NCI-H1105 (cell line): Measurements from ENCODE around the gene CPEB3.
"Not testable (repeated sequence)": the region's sequence is repeated elsewhere in the genome, so short reads cannot be mapped to it uniquely, and the experiment has no call there.

Source experiments
- DNase-seq: peaks from one replicate; lab custom pipeline; 2025; lab: John Stamatoyannopoulos, UW

CPEB3 gene

GRCh38 chr10:92267343-92267742, 23.5 kb downstream of the CPEB3 start:
- no peak for DNase-seq

- no peak for DNase-seq
These were observed 25.1 kb downstream of the CPEB3 start for GRCh38 chr10:92265687-92266258.

DNA sequence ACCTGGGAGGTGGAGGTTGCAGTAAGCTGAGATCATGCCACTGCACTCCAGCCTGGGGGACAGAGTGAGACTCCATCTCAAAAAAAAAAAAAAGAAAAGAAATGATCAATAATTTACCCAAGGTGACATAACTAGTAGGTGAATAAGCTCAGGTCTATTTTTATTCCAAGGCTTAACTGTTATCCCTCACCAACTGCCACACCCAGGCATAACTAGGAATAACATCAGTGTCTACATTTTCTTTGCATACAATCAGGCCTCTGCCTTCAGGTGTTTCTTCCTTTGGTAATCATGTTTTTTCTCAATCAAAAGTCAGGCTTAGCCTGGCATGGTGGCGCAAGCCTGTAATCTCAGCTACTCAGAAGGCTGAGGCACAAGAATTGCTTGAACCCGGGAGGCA, 26.6 kb downstream of the CPEB3 start:
- no peak for DNase-seq

DNA sequence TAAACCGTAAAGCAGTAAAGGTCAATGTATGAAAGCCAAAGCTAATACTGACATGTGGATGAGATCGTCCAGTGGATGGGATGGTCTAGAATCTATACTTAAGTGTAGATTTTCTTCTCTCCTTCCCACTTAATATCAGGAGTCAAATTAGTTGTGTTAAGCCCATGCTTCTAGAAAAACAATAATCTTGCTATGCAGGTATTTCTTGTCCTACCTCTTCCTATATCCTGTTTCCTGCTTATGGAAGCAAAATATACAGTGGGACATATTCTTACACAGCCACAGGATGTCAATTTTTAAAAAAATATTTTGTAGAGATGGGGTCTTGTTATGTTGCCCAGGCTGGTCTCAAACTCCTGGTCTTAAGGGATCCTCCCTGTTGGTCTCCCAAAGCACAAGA, 27.5 kb downstream of the CPEB3 start:
- no peak for DNase-seq

DNA sequence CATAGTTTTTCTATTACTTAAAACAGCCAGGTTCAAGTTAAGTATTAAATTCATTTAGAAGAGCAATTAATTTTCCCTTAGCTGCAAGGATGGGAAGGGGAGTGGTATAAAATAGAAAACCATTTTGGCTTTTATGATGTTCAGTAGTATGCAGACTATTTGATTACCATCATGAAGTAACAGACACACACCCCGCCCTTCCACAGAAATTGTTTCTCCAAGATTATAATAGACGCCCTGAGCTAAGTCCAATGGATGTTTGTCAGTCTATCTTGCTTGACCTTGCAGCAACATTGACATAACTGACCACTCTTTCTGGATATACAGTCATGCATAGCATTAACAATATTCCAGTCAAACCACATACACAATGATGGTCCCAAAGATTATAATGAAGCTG, 42.3 kb downstream of the CPEB3 start:
- no peak for DNase-seq

DNA sequence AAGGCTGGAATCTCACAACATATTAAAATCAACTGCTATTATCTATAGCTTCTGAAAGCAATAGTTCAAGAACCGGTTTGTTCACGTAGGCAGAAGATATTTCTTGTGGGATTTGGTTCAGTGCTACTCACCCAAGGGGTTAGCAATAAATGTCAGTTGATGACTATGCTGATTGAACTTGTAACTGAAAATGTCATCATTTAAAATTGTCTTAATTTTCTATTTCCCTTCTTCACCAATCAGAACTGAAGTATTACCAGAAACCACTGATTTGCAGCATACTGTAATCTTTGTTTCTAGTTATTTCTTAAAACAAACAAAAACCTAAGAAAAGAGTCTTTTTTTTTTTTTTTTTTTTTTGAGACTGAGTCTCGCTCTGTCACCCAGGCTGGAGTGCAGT, 46.1 kb downstream of the CPEB3 start:
- DNase-seq = no peak

DNA sequence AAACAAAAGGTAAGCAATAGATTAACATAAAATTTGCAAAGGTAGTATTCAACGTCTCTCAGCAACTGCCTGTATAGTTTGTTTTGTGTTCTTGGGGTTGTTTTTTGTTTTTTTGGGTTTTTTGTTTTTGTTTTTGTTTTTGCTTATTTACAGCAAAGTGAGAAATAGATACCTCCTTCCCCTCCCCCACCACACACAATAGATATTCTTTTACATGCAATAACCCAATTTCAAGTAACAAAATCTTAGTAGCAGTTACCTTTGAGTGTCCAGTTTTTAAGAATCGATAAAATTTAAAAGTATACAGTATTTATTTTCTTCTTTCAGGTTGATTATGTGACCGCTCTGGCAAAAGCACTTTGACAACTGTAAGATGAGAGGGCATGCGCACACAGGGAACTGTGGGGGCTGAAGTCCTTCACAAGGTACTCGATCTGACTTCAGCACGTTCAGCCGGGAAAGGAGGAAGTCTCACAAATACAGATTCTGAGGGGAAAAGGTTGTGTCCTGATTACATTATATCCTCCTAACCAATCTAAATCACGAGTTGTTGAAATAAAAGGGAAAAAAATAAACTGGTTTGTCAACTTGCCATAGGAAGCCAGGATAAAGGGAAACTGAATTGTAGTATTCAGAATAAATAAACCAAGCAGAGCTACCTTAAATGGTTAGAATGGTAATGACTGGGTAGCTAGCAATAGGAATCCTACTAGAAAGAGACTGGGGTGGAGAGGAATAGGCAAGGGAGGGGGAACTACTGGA, 47.8 kb downstream of the CPEB3 start:
- peak; percentile 45 for DNase-seq

DNA sequence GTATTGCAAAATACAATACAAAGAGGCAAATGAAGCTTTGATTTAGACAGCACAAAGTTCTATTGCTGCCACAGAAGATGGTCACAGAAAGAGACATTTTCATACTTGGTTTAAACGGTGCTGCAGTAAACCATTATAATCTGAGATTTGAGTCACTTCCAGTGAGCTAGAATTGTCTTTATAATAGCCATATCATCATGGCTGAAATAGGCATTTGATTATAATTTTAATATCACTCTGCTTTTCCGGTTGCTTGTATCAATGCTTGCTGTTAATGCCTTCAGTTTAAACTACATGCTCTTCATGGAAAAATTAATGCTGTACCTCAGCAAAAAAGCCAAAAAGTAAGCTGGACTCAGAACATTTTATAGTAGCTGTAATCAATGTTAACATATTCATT, 48.5 kb downstream of the CPEB3 start:
- no peak for DNase-seq

GRCh38 chr10:92241501-92241900, 49.4 kb downstream of the CPEB3 start:
- no peak for DNase-seq

DNA sequence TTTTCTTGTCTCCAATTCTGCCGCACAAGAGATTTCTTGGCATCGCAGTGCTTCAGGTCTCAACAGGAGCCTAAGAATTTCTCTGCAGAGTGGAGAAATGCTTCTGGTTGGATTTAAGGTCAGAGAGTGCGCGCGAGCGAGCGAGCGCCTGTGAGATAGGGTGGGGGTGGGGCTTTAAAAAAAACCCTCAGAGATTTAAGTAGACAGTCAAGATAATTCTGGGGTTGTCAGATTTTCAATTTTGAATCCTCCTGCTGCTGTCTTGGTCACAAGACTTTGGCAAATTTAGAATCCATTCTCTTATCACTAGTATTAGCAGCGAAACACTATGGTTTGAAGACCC, 49.7 kb downstream of the CPEB3 start:
- no peak for DNase-seq

GRCh38 chr10:92240289-92241157, 50.4 kb downstream of the CPEB3 start:
- DNase-seq = peak; percentile 41

DNA sequence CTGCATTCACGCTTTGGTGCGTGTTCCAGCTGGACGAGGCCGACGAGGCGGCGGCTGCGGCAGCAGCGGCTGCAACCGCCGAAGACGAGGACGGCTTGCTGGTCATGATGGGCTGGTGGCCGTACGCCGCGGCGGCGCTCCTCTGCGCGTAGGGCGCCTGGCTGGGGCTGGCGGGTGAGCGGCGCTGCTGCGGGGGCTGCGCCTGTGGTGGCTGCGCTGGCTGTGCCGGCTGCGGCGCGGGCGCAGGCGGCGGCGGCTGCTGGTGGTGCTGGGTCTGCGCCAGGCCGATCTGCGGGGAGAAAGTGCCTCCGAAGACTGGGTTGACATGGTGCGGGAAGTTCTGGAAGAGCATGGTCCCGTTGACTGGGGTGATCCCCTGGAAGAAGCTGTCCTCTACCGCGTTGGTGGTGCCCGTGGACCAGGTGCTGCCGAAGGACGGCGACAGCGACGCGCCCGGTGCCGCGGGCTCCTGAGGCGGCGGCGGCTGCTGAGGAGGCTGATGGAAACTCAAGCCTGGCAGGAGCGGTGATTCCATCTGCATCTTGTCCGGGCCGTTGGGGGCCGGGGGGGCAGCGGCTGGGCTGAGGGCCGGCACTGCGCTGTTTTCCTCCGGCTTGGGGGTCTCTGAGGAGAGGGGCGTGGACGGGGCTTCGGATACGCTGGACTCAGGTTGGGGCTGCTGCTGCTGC, 51.1 kb downstream of the CPEB3 start:
- DNase-seq = no peak

- DNase-seq = no peak
These were observed 51.7 kb downstream of the CPEB3 start for GRCh38 chr10:92239151-92239599.

DNA sequence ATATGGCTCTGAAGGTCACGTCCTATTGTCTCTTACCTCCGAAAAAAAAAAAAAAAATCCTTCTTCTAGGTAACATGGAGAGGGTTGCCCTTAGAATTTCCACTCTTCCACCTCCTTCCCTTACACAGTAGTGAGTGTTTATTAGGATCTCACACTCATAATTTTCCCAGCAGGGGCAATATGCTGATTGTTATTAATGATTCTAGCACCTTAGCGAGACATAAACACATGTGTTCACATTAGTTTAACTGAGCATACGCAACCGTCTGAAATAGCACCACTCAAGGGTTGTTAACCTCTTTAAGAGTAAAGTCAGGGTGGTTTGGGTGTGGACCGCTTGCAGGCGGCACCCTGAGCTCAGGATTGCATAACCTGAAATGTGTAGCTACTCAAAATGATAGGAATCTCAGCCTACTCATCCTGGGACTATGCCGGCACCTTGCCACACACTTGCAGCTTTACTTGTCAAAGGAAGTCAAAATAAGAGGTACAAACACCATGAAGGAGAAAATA, 52.2 kb downstream of the CPEB3 start:
- DNase-seq = no peak

- DNase-seq = no peak
These were observed 52.8 kb downstream of the CPEB3 start for GRCh38 chr10:92238054-92238585.

DNA sequence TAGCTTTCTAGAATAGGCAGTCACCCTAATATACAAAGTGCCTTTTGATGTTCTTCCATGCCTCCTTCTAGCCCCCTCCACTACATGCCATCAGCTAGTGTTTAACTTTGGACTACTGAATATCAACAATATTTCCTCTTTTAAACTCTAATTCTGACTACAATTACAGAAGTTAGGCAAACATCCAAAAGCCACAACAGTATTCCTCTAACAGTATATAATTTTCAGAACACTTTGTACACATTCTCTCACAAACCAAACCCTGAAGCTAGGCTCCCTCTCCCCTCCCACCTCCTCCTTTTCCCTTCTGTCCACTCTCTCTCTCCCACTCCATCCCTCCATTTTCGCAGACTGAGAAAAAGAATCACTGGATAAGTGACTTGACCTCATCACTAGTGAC, 59.7 kb downstream of the CPEB3 start:
- no peak for DNase-seq

DNA sequence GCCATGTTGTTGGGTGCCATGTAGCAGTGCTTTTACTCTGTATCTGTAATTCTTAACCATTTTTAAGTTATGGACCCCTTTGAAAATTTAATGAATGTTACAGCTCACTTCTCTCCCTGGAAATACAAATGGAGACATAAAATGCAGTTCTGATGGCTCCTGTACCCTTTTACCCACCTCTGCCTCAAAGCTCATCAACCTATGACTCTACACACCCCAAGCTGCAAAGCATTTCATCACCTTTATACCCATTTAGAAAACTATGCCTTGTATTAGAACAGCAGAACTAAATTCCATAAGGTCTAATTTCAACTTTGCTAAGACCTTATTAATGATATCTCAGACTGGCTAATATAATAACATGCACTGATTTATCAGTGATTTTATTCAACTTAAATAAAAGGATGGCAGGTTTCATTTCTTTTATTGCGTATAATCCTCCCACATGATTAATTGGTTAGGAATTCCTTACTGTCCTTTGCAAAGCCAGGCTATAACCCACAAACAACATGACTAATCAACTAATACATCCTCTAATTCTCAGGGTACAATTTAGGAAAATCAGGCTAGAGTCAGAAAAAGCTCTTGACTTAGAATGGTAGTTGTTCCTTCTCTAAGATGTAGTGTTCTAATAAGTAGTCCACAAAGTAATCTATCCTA, 68.1 kb downstream of the CPEB3 start:
- DNase-seq = no peak

DNA sequence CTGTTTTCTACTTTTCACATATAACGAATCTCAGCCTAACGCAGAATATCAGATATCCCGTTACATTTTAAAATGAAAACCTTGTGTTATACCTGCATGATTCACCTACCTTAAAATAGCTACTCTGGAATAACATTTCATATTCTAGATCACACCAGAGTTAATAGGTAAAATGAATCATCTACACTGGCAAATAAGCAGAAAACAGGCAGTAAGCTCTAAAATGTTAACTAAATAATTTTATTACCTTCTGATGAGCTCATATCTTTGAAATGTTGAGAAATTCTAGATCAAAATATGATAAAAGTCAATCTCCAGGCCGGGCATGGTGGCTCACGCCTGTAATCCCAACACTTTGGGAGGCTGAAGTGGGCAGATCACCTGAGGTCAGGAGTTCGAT, 71.3 kb downstream of the CPEB3 start:
- no peak for DNase-seq

- DNase-seq = no peak
These were observed 72.3 kb downstream of the CPEB3 start for GRCh38 chr10:92218569-92218968.

DNA sequence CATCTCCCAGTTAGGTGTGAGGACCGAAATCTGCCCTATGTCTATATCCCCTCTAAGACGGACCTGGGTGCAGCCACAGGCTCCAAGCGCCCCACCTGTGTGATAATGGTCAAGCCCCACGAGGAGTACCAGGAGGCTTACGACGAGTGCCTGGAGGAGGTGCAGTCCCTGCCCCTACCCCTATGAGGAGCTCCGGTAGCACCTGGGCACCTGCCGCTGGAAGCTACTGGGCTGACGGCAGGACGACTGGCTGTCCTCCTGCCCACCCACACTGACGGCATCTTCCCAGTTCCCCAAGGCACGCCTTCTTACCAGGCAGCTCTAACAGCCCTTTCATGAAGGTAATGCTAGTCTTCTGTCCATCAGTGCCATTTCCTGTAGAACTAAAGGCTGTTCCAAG, 74.3 kb downstream of the CPEB3 start:
- DNase-seq = not testable (repeated sequence)

DNA sequence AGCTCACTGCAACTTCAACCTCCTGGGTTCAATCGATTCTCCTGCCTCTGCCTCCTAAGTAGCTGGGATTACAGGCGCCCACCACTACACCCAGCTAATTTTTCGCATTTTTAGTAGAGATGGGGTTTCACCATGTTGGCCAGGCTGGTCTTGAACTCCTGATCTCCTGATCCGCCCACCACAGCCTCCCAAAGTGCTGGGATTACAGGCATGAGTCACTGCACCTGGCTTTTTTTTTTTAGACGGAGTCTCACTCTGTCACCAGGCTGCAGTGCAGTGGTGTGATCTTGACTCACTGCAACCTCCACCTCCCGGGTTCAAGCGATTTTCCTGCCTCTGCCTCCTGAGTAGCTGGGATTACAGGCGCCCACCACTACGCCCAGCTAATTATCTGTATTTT, 75.7 kb downstream of the CPEB3 start:
- DNase-seq = not testable (repeated sequence)
